Measurements from ENCODE around the gene ATP6V1F. TPM values are rescaled to one million over a fixed set of nuclear protein-coding genes. Genes with fewer than 3 reads are reported as not detected.

ATP6V1F gene
- total and polyA plus RNA-seq, 5 experiments from 2014 or later = 65.1 to 319 (median 305) TPM

- Mint-ChIP-seq H3K4me3 (peak within 1 kb of the TSS; percentile 69 to 86 (median 81)), H3K36me3 (no peaks in the 10 kb centered on the region), H3K4me1 (peaks cover 5 to 28% (median 18%) of the 10 kb centered on the region in 4 donors), H3K9me3 (no peaks in the 10 kb centered on the region), H3K27me3 (peaks cover 14 to 49% (median 31%) of the 10 kb centered on the region in 5 donors), H3K27ac (peak within 1 kb of the TSS in 2 of 10 donors; percentile 22 to 25)
- ATAC-seq (peak; percentile 69 to 70), DNase-seq (peak in 8 of 10 donors; percentile 11 to 69 (median 37))
- POLR2A ChIA-PET = interaction anchor here (0.9 to 1.1 kb wide), 2 partner anchors 11 to 33 kb away, joined by 3 to 4 read pairs; no protein-coding TSS in a partner anchor
These were observed 32.2 kb upstream of the ATP6V1F start, which contains the start of gene FLNC for GRCh38 chr7:128830231-128831177. FLNC (plus strand) TSS chr7:128830406; CDS start chr7:128830638, 232 bp downstream.

- Mint-ChIP-seq H3K27ac (no peak overlapping the region), H3K27me3 (peaks cover 14 to 42% (median 30%) of the 10 kb centered on the region in 5 donors), H3K4me1 (peaks cover 5 to 28% (median 18%) of the 10 kb centered on the region in 4 donors), H3K9me3 (no peaks in the 10 kb centered on the region), H3K4me3 (peak overlapping the region in 9 of 10 donors; percentile 33 to 81 (median 61)), H3K36me3 (no peaks in the 10 kb centered on the region)
- ATAC-seq = peak; percentile 36 to 43
- DNase-seq = peak in 3 of 10 donors; percentile 10 to 22 (median 22)
- POLR2A ChIA-PET = interaction anchor here (0.9 to 1.1 kb wide), 2 partner anchors 12 to 32 kb away, joined by 3 to 4 read pairs; no protein-coding TSS in a partner anchor
These were observed 31.3 kb upstream of the ATP6V1F start for GRCh38 chr7:128831178-128831993.

DNA sequence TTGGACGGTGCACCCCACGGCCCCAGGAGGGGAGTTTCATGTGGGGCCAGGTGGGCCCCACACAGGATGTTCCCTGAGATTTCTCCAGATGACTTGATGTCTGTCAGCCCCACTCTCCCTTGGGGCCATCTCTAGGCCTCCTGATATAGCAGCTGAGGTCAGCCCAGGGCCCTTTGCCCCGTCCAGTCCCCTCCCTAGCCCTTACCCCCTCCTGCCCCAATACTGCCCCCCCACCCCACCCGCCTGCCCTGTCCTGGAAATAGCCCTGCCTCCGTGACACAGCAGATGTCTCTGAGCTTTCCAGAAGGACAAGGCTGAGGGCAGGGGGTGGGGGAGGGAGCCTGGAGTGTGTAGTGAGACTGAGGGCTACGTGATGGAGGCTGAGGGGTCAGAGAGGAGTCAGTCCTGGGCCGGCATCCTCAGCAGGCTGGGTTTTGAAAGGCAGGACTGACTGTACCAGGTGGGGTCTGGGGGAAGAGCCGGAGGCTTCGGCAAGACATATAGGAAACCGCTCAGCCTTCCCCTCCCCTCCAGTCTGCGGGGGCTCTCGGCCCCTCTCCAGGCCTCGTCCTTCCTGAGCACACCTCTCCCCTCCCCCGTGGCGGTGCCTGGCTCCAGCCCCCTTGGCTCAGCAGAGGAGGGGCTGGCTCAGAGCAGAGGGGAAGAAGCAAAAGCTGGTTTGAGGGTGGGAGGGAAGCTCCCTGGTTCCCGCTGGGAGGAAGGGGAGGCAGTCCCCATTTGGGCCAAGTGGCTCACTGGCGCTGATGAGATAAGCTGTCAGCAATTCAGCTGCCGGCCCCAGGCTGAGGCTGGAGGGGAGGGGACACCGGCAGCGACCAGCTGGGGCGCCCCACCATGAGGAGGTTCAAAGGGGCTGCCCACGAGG lies 30.4 kb upstream of the ATP6V1F start:
- Mint-ChIP-seq H3K4me1 (peaks cover 5 to 28% (median 18%) of the 10 kb centered on the region in 4 donors), H3K36me3 (no peaks in the 10 kb centered on the region), H3K4me3 (peak overlapping the region in 6 of 10 donors; percentile 45 to 81 (median 62)), H3K9me3 (no peaks in the 10 kb centered on the region), H3K27me3 (peaks cover 10 to 34% (median 23%) of the 10 kb centered on the region in 5 donors), H3K27ac (peak overlapping the region in 1 of 10 donors; percentile 59)
- no peak for ATAC-seq
- no peak for DNase-seq
- POLR2A ChIA-PET = interaction anchor here (1.0 to 1.1 kb wide), 2 partner anchors 13 to 35 kb away, joined by 3 to 4 read pairs; no protein-coding TSS in a partner anchor

- H3K4me3 Mint-ChIP-seq = no peak overlapping the region
- no peaks in the 10 kb centered on the region for H3K9me3 Mint-ChIP-seq
- peaks cover 5 to 28% (median 18%) of the 10 kb centered on the region in 4 donors for H3K4me1 Mint-ChIP-seq
These were observed 29.8 kb upstream of the ATP6V1F start for GRCh38 chr7:128832880-128833147.

DNA sequence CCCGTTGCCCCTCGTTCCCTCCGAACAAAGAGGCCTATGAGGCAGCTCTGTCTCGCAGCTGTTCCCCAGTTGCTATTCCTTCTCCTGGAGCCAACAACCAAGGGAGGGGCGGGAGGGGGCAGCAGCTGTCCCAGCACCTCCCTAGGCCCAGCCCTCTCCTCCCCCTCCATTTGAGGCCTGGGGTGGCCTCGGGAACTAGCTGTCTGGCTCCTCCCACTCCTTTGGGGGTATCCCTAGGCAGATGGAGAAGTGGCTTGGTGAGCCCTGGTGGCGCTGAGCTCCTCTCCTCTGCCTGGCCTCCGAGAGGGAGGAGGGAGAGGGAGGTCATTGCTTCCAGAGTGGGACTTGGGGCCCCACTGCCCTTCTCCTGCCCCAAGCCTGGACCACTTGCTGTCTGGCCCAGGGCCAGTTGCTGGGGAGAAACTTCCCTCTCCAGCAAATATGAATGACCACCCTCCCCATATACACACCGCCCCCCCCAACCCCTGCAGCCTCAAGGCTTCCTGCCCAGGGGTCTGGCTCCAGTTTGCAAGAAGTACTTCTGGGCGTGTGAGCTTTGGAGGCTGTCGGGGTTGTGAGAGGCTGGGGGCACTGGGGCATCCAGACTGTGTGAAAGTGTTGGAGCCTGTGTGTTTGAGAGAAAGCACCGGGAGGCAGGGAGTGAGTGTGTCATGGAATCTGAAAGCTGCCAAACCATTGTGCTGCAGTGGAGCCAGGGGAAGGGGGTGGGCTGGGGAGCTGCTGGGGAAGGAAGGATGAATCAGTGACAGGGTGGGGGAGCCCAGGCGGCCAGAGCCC lies 29.3 kb upstream of the ATP6V1F start:
- H3K27me3 Mint-ChIP-seq = peaks cover 9 to 26% (median 15%) of the 10 kb centered on the region in 5 donors
- H3K9me3 Mint-ChIP-seq = no peaks in the 10 kb centered on the region
- DNase-seq (no peak), ATAC-seq (no peak)
- peak overlapping the region in 1 of 10 donors; percentile 80 for H3K27ac Mint-ChIP-seq
- H3K36me3 Mint-ChIP-seq = no peaks in the 10 kb centered on the region
- H3K4me1 Mint-ChIP-seq = peaks cover 5 to 28% (median 18%) of the 10 kb centered on the region in 4 donors
- POLR2A ChIA-PET = interaction anchor here (0.6 to 1.0 kb wide), 2 partner anchors 18 to 34 kb away, joined by 4 read pairs; no protein-coding TSS in a partner anchor
- H3K4me3 Mint-ChIP-seq = peak overlapping the region in 1 of 10 donors; percentile 24

More at GRCh38 chr7:128832880-128833147, 29.8 kb upstream of the ATP6V1F start:
- DNase-seq = no peak
- no peak overlapping the region for H3K27ac Mint-ChIP-seq
- no peaks in the 10 kb centered on the region for H3K36me3 Mint-ChIP-seq
- POLR2A ChIA-PET = interaction anchor here (1.0 kb wide), 1 partner anchor 35 kb away, joined by 4 read pairs; no protein-coding TSS in a partner anchor
- H3K27me3 Mint-ChIP-seq = peaks cover 10 to 31% (median 20%) of the 10 kb centered on the region in 5 donors
- no peak for ATAC-seq

GRCh38 chr7:128833946-128834325 lies 28.7 kb upstream of the ATP6V1F start:
- Mint-ChIP-seq H3K9me3 (no peaks in the 10 kb centered on the region), H3K27me3 (peaks cover 6 to 20% (median 11%) of the 10 kb centered on the region in 5 donors), H3K27ac (no peak overlapping the region), H3K4me1 (peaks cover 5 to 28% (median 18%) of the 10 kb centered on the region in 4 donors), H3K4me3 (no peak overlapping the region), H3K36me3 (no peaks in the 10 kb centered on the region)
- DNase-seq (no peak), ATAC-seq (no peak)
- POLR2A ChIA-PET = interaction anchor here (0.6 kb wide), 2 partner anchors 18 to 350 kb away, joined by 3 to 4 read pairs; no protein-coding TSS in a partner anchor

DNA sequence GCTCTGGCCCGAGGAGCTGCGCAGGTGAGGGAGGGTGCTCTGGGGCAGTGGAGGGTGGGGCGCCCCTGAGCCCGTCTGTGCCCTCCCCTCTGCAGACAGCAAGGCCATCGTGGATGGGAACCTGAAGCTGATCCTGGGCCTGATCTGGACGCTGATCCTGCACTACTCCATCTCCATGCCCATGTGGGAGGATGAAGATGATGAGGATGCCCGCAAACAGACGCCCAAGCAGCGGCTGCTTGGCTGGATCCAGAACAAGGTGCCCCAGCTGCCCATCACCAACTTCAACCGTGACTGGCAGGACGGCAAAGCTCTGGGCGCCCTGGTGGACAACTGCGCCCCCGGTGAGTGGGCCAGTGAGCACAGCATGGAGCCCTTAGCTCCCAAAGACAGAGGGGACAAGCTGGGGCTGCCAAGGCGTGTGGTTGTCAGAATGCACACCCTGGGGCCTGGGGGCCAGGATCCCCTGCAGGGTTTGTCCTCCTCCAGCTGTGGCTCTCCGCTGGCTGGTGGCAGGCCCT lies 27.4 kb upstream of the ATP6V1F start:
- H3K4me3 Mint-ChIP-seq = no peak overlapping the region
- H3K4me1 Mint-ChIP-seq = peaks cover 2 to 17% (median 10%) of the 10 kb centered on the region in 4 donors
- ATAC-seq (no peak), DNase-seq (no peak)
- POLR2A ChIA-PET = no interaction called here
- no peaks in the 10 kb centered on the region for H3K36me3 Mint-ChIP-seq
- peak overlapping the region in 1 of 10 donors; percentile 51 for H3K27ac Mint-ChIP-seq
- H3K27me3 Mint-ChIP-seq = peaks cover 0 to 11% (median 5%) of the 10 kb centered on the region in 5 donors
- H3K9me3 Mint-ChIP-seq = no peaks in the 10 kb centered on the region

GRCh38 chr7:128835790-128836641 lies 26.6 kb upstream of the ATP6V1F start:
- H3K27ac Mint-ChIP-seq = no peak overlapping the region
- H3K9me3 Mint-ChIP-seq = no peaks in the 10 kb centered on the region
- H3K36me3 Mint-ChIP-seq = no peaks in the 10 kb centered on the region
- POLR2A ChIA-PET = no interaction called here
- peaks cover 0 to 6% (median 0%) of the 10 kb centered on the region in 5 donors for H3K27me3 Mint-ChIP-seq
- DNase-seq = no peak
- H3K4me1 Mint-ChIP-seq = peaks cover 2 to 10% (median 5%) of the 10 kb centered on the region in 4 donors
- ATAC-seq = no peak
- no peak overlapping the region for H3K4me3 Mint-ChIP-seq

DNA sequence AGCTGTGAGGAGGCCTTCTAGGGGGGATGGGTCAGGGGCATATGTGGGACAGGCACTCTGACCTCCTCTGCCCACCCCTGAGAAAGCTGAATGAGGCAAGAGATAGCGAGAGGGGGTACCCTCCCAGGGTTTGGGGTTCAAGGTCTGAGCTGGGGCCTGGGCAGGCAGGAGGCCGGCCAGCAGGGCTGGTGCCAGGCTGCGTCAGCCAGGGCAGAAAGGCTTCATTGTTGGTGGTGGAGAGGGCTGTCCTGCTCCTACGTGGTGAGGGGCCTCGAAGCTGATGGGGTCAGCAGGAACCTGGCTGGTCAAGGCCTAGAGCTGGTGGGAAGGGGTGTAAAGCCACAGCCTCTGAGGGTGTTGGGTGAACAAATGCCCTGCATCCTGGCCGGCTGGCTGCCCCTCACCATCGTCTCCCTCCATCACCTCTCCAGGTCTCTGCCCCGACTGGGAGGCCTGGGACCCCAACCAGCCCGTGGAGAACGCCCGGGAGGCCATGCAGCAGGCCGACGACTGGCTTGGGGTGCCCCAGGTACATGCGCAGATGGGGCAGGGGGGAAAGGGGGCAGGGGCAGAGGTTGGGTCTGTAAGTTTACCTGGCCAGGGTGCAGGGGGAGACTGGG lies 25.8 kb upstream of the ATP6V1F start:
- ATAC-seq = no peak
- H3K4me3 Mint-ChIP-seq = no peak overlapping the region
- no peak overlapping the region for H3K27ac Mint-ChIP-seq
- DNase-seq = no peak
- POLR2A ChIA-PET = no interaction called here
- peaks cover 0 to 2% (median 0%) of the 10 kb centered on the region in 5 donors for H3K27me3 Mint-ChIP-seq
- no peaks in the 10 kb centered on the region for H3K36me3 Mint-ChIP-seq
- H3K4me1 Mint-ChIP-seq = peaks cover 0 to 2% (median 1%) of the 10 kb centered on the region in 4 donors
- no peaks in the 10 kb centered on the region for H3K9me3 Mint-ChIP-seq

GRCh38 chr7:128837521-128837921 lies 25.1 kb upstream of the ATP6V1F start:
- no peaks in the 10 kb centered on the region for H3K27me3 Mint-ChIP-seq
- H3K4me1 Mint-ChIP-seq = peaks cover 0 to 3% (median 1%) of the 10 kb centered on the region in 4 donors
- H3K27ac Mint-ChIP-seq = no peak overlapping the region
- DNase-seq (no peak), ATAC-seq (no peak)
- no peak overlapping the region for H3K4me3 Mint-ChIP-seq
- H3K36me3 Mint-ChIP-seq = no peaks in the 10 kb centered on the region
- no peaks in the 10 kb centered on the region for H3K9me3 Mint-ChIP-seq
- POLR2A ChIA-PET = no interaction called here

Data from naive thymus-derived CD8-positive, alpha-beta T cell (primary cell).